Uterine smooth muscle cell (primary cell): ENCODE results near the gene DRC7. TPM values are rescaled to one million over a fixed set of nuclear protein-coding genes. Genes with fewer than 3 reads are reported as not detected.

Experiments
- total RNA-seq: library from RNA; depleted of rRNA; stranded (reverse); fragments of >200 nt; gene quantifications from 2 replicates; pipeline ENCODE4 v1.2.3, GENCODE V29; 2014

DRC7 gene
- total RNA-seq: 0.50 TPM in 1 of 2 replicates, not detected in the other

GRCh38 chr16:57694725-57695679 is at the start of gene DRC7:
Gene DRC7 (plus strand): TSS chr16:57694806. CDS start chr16:57697950, 3,144 bp downstream.

GRCh38 chr16:57668263-57668571 is 26.4 kb upstream of the DRC7 start, which contains the start of gene ADGRG3:
Gene ADGRG3 (plus strand): TSS chr16:57668306. CDS start chr16:57668348, 42 bp downstream.

GRCh38 chr16:57735755-57736418 is 41.3 kb downstream of the DRC7 start, which contains the start of gene KATNB1:
Gene KATNB1 (plus strand): TSS chr16:57735770. CDS start chr16:57737244, 1,474 bp downstream.

Other genes with a start within 250 kb of the DRC7 start
- 34.6 and 47.1 TPM in 2 replicates for gene CIAPIN1, start 247.4 kb upstream of the DRC7 start, total RNA-seq
- 52.4 and 52.7 TPM in 2 replicates for gene COQ9, start 247.3 kb upstream of the DRC7 start, total RNA-seq
- 90.2 and 115 TPM in 2 replicates for gene POLR2C, start 232.1 kb upstream of the DRC7 start, total RNA-seq
- gene DOK4, start 208.3 kb upstream of the DRC7 start, total RNA-seq: 24.7 and 26.9 TPM in 2 replicates
- gene CCDC102A, start 158.2 kb upstream of the DRC7 start, total RNA-seq: 12.4 and 27.4 TPM in 2 replicates
- not detected in 2 replicates for gene ADGRG5, start 152.2 kb upstream of the DRC7 start, total RNA-seq
- gene ADGRG1, start 66.2 kb upstream of the DRC7 start, total RNA-seq: 0.89 and 2.4 TPM in 2 replicates
- gene ADGRG3, start 26.5 kb upstream of the DRC7 start, total RNA-seq: not detected in 2 replicates
- gene KATNB1, start 41.0 kb downstream of the DRC7 start, total RNA-seq: 21.1 and 26.7 TPM in 2 replicates
- gene KIFC3, start 107.7 kb downstream of the DRC7 start, total RNA-seq: 76.2 and 81.3 TPM in 2 replicates